ENCODE data around the gene MSTO1.

GRCh38 chr1:155574077-155574476 lies 35.9 kb upstream of the MSTO1 start:
- TF ChIP-seq CTCF (conservative IDR thresholded peaks at IDR 0.05 in 1 of 2, IDR thresholded peaks at IDR 0.05 in 1 of 2; ENCODE audit: extremely low read depth in 1 of 2, insufficient read depth in 1 of 2, low read depth in 1 of 2, low read length in 2 of 2) = no peak
- no peak for TF ChIP-seq EZH2 (IDR thresholded peaks at IDR 0.05; ENCODE audit: borderline replicate concordance, low read length)

Data from mammary epithelial cell (primary cell).